ENCODE data around the gene ZNF277. TPM values are rescaled to one million over a fixed set of nuclear protein-coding genes. Genes with fewer than 3 reads are reported as not detected.

Gene ZNF277
- total RNA-seq, 1 experiment from 2014 or later: 12.8 TPM

- ChIA-PET POLR2A (no interaction called here), CTCF (no interaction called here)
- intact Hi-C loops (cut with micrococcal nuclease; ENCODE audit: unreplicated experiment) (no loop called here), in situ Hi-C loops (cut with HindIII; ENCODE audit: low pct_unique_long_range_greater_than_20kb, low sequenced_read_pairs) (no loop called here)
- no peaks in the 10 kb centered on the region for H3K4me1 ChIP-seq (ENCODE audit: control insufficient read depth, insufficient read depth, low read length)
- no peak for ATAC-seq
- no peak for DNase-seq (ENCODE audit: low read depth, low spot score)
- no peak for TF ChIP-seq TCF7L2 (IDR thresholded peaks at IDR 0.05; ENCODE audit: low read depth, low read length)
- no peak for TF ChIP-seq POLR2AphosphoS5 (IDR thresholded peaks at IDR 0.05; ENCODE audit: low read depth, low read length)
- TF ChIP-seq, protein P1, sequence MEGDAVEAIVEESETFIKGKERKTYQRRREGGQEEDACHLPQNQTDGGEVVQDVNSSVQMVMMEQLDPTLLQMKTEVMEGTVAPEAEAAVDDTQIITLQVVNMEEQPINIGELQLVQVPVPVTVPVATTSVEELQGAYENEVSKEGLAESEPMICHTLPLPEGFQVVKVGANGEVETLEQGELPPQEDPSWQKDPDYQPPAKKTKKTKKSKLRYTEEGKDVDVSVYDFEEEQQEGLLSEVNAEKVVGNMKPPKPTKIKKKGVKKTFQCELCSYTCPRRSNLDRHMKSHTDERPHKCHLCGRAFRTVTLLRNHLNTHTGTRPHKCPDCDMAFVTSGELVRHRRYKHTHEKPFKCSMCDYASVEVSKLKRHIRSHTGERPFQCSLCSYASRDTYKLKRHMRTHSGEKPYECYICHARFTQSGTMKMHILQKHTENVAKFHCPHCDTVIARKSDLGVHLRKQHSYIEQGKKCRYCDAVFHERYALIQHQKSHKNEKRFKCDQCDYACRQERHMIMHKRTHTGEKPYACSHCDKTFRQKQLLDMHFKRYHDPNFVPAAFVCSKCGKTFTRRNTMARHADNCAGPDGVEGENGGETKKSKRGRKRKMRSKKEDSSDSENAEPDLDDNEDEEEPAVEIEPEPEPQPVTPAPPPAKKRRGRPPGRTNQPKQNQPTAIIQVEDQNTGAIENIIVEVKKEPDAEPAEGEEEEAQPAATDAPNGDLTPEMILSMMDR (IDR thresholded peaks at IDR 0.05): no peak
- TF ChIP-seq SIN3A (IDR thresholded peaks at IDR 0.05; ENCODE audit: borderline replicate concordance, insufficient read depth, low read depth, low read length): no peak
- TF ChIP-seq REST (IDR thresholded peaks at IDR 0.05; ENCODE audit: insufficient read depth in 1 of 2, low read depth in 2 of 2, low read length in 1 of 2): no peak
- H3K27ac ChIP-seq (ENCODE audit: low read length): no peak overlapping the region
- no peaks in the 10 kb centered on the region for H3K27me3 ChIP-seq (ENCODE audit: control insufficient read depth, insufficient read depth, low read length)
- no TSS peak for BruUV-seq (replicated peaks)
- no peaks in the 10 kb centered on the region for H3K36me3 ChIP-seq (ENCODE audit: control insufficient read depth, insufficient read depth, low read length)
- H3K9me3 ChIP-seq (ENCODE audit: control insufficient read depth, insufficient read depth, low read depth, low read length): no peaks in the 10 kb centered on the region
- no peak overlapping the region for H3K4me3 ChIP-seq (ENCODE audit: low read depth in 2 of 2, low read length in 2 of 2)
Observed at GRCh38 chr7:112377593-112377992, 171.1 kb downstream of the ZNF277 start.

- no peaks in the 10 kb centered on the region for H3K9me3 ChIP-seq (ENCODE audit: control insufficient read depth, insufficient read depth, low read depth, low read length)
- no peak for DNase-seq (ENCODE audit: low read depth, low spot score)
- no peak for TF ChIP-seq SIN3A (IDR thresholded peaks at IDR 0.05; ENCODE audit: borderline replicate concordance, insufficient read depth, low read depth, low read length)
- TF ChIP-seq TCF7L2 (IDR thresholded peaks at IDR 0.05; ENCODE audit: low read depth, low read length): no peak
- TF ChIP-seq, protein P1 (IDR thresholded peaks at IDR 0.05): no peak
- no peak for TF ChIP-seq POLR2AphosphoS5 (IDR thresholded peaks at IDR 0.05; ENCODE audit: low read depth, low read length)
- no peak for TF ChIP-seq REST (IDR thresholded peaks at IDR 0.05; ENCODE audit: insufficient read depth in 1 of 2, low read depth in 2 of 2, low read length in 1 of 2)
- no peaks in the 10 kb centered on the region for H3K36me3 ChIP-seq (ENCODE audit: control insufficient read depth, insufficient read depth, low read length)
- H3K4me3 ChIP-seq (ENCODE audit: low read depth in 2 of 2, low read length in 2 of 2): no peak overlapping the region
- BruUV-seq (replicated peaks): no TSS peak
- CTCF ChIA-PET: no interaction called here
- ATAC-seq: no peak
- in situ Hi-C loops (cut with HindIII; ENCODE audit: low pct_unique_long_range_greater_than_20kb, low sequenced_read_pairs) (no loop called here), intact Hi-C loops (cut with micrococcal nuclease; ENCODE audit: unreplicated experiment) (loop anchor here (10.0 kb wide), 1 partner anchor 177 kb away; the partner anchor contains the start of genes DOCK4 and ZNF277)
- no peak overlapping the region for H3K27ac ChIP-seq (ENCODE audit: low read length)
- no peaks in the 10 kb centered on the region for H3K4me1 ChIP-seq (ENCODE audit: control insufficient read depth, insufficient read depth, low read length)
- POLR2A ChIA-PET: no interaction called here
- H3K27me3 ChIP-seq (ENCODE audit: control insufficient read depth, insufficient read depth, low read length): no peaks in the 10 kb centered on the region
Observed at GRCh38 chr7:112381311-112382091, 175.0 kb downstream of the ZNF277 start.
